GM21737 (cell line): Measurements from ENCODE around the gene PTTG1IP.
A peak's percentile ranks its signal among the peaks of the same experiment; 100 is the strongest.
"Not testable (repeated sequence)": the region's sequence is repeated elsewhere in the genome, so short reads cannot be mapped to it uniquely, and the experiment has no call there.

ENCODE experiments used
- ATAC-seq: cut with Tn5 transposase; IDR thresholded peaks from one replicate; pipeline ENCODE4 v1.9.1; 2021; ENCODE audit warnings: mild to moderate bottlenecking, moderate library complexity; ENCODE audit not compliant: unreplicated experiment

Gene PTTG1IP

DNA sequence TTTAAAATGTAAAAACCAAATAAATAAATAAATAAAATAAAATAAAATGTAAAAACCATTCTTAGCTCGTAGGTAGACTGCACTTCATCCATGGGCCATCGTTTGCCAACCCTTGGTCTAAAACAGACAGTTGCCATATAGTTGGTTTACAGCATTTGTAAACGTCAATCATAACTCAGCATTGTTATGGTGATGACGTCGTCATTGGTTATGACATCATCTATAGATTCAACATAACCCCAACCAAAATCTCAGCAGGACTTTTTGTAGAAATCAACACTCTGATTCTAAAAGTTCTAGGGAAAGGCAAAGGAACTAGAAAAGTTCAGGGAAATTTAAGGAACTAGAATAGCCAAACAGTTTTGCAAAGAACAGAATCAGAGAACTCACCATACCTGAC, 39.8 kb downstream of the PTTG1IP start:
- no peak for ATAC-seq

DNA sequence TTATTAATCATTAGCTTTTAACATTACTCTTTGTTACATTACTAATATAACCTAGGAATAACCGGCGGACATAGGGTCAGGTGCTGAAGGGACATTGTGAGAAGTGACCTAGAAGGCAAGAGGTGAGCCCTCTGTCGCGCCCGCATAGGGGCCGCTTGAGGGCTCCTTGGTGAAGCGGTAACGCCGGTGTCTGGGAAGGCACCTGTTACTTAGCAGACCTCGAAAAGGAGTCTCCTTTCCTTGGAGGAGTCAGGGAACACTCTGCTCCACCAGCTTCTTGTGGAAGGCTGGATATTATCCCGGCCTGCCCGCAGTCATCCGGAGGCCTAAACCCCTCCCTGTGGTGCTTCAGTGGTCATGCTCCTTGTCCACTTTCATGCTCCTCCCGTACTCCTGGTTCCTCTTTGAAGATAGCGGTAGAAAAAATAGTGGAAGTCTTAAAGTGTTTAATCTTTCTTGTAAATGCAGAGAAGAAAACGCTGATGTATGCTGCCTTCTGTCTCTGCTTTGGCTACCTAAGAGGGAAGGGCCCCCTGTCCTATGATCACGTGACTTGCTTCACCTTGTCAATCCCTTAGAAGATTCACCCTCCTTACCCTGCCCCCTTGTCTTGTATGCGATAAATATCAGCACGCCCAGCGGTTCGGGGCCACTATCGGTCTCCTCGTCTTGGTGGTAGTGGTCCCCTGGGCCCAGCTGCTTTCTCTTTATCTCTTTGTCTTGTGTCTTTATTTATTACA, 40.8 kb downstream of the PTTG1IP start:
- ATAC-seq = not testable (repeated sequence)

DNA sequence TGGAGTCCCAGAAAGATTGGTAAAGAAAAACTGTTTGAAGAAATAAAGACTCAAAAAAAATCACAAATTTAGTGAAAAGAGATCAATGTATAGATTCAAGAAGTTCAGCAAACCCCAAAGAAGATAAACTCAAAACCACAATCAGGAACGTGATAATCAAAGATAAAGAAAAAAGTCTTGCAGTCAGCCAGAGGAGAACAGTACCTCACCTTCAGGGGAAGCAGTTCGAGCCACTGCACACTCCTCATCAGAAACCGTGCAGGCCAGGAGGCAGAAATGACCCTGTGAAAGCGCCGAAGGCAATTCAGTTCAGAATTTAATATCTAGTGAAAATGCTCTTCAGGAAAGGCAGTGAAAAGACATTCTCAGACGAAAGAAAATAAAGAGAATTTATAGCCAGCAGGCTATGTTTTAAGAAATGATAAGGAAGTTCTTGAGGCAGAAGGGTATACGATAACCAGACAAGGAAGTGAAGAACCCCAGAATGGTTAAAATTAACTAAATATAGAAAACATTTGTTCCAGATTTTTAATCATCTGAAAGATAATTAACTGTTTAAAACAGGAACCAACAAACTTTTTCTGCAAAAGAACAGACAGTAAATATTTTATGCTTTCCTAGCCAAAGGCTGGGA, 42.1 kb downstream of the PTTG1IP start:
- ATAC-seq = no peak

DNA sequence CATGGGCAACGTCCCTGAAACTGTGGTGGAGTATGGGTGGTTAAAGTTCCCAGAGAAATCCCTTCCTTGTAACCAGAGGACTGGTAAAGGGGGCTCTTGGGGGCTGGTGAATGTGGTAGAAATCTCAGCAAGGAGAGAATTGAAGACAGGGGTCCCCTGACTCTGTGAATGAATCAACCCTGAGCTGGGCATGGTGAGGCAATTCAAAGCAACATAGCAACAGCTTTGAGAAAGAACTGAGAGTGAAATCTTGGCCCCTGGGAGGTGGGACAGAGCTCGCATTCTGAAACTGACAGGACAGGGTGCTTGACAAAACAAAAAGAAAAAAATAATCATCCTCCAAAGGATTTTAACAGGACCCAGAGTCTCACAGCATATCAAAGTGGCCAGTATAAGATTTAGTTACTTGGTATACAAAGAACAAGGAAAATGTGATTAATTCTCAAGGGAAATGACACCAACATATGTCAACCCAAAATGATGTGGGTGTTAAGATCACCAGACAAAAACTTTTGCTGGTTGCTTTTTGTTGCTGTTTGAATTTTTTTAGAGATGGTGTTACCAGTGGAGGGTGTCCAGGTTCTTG, 43.9 kb downstream of the PTTG1IP start:
- ATAC-seq = no peak

DNA sequence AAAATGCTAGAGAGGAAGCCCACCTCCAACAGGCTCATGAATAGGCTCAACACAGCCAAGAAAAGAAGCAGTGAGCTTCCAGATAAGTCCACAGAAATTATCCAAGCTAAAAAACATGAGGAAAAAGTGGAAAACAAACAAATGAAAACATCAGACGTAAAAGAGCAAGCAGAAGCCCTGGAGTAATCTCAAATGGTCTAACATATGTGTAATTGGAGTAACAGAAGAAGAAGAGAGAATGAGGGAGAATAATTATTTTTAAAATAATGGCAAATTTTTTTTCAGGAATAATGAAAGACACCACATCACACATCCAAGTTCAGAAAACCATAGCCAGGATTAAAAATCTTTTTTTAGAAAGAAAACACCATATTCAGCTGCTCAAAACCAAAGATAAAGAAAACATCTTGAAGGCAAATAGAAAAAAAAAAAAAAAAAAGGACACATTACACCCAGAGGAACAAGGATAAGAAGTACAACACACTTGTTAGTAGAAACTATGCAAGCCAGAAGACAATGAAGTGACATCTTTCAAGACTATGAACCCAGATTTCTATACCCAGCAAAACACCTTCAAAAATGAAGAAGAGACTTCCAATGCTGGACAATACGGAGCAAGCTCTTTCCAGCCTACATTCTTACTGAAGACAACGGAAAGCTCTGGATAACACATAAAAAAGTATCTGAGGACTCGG, 45.0 kb downstream of the PTTG1IP start:
- ATAC-seq = no peak

DNA sequence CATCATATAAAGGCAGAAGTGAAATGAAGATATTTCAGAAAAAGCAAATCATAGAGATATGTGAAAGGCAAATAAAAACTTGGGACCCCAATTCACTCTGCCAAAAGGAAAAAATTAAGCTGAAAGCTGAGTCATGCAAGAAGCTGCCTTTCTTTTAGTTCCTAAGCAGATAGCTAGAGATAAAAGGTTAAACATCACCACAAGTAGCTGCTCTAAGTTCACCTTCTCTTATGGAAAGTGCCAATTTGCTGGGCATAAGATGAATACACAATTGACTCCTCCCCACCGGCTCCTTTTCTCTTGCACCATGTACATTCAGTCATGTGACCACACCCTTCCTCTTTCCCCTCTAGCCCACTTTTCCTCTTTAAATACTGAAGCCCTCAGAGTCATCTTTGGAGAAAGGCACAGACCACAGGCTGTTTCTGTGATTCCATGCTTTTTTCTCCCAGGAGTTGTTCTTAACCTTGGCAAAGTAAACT, 50.3 kb downstream of the PTTG1IP start:
- ATAC-seq = no peak

DNA sequence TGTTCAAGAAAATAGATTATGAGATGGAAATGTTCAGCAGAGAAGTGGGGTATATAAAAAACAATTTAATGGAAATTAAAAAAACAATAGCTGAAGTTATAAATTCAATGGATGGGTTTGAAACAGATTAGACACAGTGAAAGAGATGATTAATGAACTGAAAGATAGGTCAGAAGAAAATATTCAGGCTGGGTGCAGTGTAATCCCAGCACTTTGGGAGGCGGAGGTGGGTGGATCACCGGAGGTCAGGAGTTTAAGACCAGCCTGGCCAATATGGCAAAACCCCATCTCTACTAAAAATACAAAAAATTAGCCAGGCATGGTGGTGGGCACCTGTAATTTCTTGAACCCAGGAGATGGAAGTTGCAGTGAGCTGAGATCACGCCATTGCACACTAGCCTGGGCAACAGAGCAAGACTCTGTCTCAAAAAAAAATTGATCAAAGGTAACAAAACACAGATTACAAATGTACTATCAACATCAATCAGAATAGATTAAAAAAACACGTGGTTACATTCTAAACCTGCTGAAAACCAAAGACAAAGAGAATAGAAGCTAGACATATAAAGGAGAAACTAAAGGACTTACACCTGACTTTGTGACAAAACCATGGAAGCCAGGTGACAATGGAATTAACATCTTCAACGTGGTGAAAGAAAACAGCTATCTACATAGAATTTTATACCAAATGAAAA, 50.9 kb downstream of the PTTG1IP start:
- no peak for ATAC-seq

DNA sequence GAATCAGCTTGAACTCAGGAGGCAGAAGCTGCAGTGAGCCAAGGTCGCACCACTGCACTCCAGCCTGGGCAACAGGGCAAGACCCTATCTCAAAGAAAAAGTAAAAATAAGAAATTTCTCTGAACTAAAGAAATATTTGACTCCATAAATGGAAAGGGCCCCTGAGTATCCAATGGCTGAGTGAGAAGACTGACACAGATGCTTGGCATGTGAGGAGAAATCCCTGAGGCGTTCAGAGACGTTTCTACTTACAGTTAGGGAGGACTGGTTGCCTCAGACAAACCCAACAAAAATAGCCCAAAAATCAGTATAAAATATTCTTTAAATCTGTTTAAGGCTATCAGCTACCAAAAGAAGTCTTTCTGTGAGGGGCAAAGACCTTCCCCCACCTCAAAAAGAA, 52.6 kb downstream of the PTTG1IP start:
- no peak for ATAC-seq

DNA sequence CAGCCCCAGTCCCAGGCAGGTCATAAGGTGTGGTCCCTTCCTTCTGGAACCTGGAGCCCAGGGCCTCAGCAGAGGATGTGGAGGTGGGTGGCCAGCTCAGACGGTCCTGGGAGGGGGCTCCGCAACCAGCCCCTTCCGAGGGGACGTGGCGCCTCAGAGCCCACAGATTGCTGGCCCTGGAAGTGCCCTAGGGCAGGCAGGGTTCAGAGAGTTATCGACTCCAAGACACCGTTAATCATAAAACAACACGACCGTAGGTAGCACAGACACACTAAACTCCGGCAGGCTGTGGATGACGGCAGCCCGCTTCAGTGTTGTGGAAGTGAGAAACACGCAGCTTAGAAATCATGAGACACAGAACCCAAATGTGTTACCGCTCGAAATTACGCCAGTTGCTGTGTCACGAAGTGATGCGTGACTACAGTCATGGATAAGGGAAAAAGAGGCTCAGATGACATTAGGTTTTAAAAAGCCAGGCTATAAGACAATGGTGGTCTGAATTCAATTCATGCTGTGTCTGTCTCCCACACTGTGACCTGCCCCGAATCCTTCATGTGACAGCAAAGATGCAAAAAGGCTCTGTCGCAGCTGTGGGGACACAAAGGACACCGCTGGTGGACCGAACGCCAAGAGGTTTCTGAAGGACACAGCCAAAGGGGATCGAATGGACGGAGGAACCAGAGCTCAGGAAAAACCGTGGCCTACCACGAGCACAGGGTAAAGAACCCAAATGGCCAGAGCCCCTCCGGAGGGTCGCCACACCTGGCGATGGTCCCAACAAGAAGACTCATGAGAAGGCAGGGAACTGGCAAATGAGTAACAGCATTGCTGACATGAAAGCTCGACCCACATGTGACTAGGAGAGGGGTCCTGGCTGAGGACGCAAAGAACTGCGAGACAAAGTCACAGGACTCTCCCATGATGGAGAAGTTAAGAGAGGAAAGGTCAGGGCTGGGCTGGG, 53.9 kb downstream of the PTTG1IP start:
- ATAC-seq = no peak

DNA sequence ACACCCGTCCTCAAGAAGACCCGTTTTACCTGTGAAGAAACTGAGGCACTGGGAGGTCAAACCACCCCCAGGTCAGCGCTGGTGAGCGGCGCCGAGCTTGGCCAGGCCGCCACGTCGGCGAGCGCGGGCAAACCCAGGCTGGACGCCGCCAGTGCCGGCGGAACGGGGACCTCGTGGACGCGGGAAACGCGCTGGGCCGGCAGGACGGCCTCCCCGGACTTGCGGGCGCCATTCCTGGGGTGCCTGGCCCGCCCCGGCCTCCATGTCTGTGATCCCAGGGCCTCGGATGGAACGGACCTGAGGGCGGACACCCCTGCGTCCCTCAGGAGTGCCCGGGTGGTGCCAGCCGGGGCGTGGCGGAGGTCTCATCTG, 54.9 kb downstream of the PTTG1IP start:
- no peak for ATAC-seq

DNA sequence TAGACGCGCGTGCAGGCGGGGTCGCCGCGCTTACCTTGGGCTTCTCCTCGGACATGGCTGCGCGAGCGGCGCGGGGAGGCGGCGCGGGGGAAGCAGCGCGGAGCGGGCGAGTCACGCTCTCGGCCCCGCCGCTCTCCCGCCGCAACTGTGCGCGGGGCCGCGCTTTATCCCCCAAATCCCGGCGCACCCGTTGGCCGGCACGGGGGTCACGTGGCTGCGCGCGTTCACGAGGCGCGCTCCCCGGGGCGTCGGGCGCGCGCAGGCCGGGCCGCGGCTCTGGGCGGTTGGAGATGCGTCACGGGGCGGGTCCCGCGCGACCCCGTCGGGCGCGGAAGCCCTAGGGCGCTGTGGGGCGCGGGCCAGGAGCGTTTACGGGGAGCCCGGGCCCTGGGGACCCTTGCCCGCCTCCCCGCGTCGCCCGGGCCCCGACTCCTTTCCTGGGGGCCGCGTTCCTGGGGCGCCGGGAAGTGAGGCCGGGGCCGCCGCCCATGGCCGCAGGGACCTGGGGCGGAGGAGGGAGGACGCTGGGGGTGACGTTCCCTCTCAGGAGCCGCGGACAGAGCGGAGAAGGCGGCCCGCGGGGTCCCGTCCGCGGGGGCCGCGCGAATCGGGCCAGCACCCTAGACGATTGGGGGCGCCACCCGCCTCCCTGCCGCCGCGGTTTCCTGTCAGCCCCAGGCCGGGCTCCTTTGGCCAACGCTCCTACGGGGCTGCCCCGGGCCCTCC, 55.4 kb downstream of the PTTG1IP start, which contains the start of gene SUMO3:
Gene SUMO3 (minus strand): TSS at position 149 of the 726 bp plus-strand sequence. CDS start 94 bp downstream, at position 55.
- peak; percentile 50 for ATAC-seq

DNA sequence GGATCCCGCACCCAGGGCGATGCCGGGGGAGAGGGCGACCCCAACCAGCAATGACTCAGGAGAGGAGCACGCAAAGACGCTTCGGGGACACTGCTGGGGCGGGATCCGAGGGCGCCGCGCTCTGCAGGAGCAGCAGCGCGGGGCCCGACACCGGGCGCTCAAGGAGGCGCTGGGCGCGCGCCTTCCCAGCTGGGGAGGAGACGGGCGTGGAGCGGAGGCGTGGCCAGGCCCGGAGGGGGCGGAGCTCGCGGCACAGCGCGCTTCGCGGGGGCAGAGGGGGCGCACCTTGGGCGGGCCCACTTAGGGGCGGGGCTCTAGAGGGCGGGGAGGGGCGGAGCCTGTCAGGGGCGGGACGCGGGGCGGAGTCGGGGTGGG, 56.0 kb downstream of the PTTG1IP start:
- ATAC-seq = peak; percentile 67

DNA sequence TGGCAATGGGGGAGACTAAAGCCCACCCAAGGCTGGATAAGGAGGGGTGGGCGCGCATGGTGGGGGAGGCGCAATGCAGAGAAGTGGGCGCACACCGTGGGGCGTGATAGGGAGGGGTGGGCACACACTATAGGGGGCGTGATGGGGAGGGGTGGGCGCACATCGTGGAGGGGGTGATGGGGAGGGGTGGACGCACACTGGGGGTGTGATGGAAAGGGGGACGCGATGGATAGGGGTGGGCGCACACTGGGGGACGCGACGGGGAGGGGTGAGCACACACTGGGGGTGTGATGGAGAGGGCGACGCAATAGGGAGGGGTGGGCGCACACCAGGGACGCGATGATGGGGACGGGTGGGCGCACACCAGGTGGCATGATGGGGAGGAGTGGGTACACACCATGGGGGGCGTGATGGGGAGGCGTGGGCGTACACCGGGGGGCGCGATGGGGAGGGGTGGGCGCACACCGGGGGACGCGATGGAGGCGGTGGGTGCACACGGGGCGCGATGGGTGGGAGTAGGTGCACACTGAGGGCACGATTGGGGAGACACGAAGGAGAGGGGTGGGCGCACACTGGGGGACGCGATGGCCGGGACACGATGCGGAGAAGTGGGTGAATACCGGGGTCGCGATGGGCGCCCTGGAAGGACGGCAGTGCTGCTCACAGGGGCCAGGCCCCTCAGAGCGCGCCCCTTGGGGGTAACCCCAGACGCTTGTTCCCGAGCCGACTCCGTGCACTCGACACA, 56.6 kb downstream of the PTTG1IP start:
- ATAC-seq = no peak

DNA sequence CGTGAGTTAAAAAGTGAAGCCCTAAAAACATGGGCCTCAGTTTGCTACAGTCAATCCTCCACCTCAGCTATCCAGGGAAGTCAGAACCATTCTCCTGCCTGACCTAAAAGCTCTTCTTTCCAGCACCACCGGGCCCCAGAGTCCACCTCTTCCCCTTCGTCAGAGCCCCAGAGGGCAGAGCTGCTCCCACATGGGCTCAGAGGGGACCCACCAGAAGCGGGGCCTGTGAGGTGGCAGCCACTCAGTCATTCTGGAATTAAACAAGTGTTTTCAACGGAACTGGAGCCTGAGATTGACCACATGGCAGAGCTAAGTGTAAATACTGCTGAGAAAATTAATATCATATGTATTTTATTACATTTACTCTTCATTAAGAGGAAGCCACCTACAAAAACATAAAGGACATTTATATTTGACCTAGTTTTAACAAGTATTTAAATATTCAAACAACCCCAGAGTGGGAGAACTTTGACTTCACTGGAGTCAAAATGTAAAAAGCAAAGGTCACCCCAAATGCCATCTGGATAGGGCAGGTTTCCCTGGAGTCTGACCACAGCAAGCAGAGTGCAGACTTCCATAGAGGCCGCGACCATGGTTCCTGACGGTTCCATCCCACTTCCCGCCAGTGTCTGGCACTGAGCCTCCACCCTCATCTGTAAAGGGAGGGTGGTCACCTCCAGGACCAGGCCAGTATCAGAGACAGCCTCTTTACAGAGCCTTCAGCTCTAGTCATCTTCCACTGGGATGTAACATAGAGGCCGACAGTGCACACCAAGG, 57.5 kb downstream of the PTTG1IP start:
- ATAC-seq = no peak

DNA sequence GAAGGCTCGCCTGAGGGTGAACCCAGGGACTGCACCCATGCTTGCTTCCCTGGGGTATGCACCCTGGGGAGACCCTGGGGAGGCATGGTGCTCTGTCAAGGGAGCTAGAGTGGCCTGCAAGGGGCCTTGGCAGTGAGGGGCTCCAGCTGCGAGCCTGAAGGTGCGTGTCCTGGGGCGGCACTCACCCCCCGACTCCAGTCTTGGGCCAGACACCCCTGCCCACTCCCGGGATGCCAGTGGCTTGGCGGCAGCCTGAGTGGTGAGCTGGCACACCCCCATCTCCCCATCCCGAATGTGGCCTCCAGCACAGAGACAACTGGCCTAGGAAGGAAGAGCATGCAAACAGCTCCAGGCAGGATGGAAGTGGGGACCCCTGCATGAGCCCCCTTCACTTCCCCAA, 58.3 kb downstream of the PTTG1IP start:
- no peak for ATAC-seq

DNA sequence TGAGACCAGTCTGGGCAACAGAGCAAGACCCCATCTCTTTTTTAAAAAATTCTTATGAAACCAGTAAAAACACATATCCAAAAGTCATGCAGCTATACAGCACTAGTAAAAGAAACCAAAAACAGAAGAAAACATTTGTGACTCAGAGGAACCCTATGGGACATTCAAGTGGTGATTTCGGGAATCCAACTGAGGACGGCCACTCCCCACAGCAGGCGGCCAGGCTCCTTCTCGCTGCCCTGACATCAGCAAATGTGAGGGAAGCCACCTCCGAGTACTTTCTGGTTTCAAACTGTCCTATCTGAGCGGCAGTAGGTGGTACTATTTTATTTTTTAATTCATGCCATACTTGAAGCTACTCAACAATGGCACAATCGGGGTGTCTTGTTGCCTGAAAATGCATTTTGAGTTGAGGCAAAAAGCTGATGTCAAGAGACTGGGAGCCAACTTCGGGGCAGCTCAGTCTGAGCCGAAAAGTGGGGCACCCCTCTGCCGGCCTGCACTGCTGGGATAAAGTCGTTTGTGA, 58.9 kb downstream of the PTTG1IP start:
- ATAC-seq = no peak

DNA sequence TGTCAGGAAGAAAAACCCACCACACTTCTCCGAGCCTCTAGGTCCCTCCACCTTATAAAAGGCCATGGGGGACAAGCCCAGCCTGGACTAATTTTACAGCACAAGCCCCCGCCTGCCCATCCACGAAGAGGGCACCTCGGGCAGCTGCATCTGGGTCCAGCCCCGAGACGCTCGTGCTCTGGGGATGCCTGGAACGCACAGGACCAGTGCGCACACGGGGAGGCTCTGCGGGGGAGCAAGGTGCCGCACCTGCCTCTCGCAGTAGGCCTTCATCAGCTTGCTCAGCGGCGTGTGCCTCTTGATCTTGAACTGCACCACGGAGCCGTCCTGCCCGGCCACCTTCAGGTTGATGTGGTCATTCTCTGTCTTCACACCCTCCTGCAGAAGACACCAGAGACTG, 59.8 kb downstream of the PTTG1IP start:
- no peak for ATAC-seq
